Peyer's patch (tissue), 4 donors: ENCODE results near the gene CD82. TPM values are rescaled to one million over a fixed set of nuclear protein-coding genes. Genes with fewer than 3 reads are reported as not detected.
"Not testable (repeated sequence)": the region's sequence is repeated elsewhere in the genome, so short reads cannot be mapped to it uniquely, and the experiment has no call there.

Experiments
- DNase-seq, 3 donors: peaks; one replicate each; pipeline ENCODE4 v3.0.0-alpha.2; 2017 to 2019
- H3K27ac ChIP-seq, 4 donors: fragments of 200-600 bp; sonication (generic); one replicate each; pipeline ENCODE4 v1.5.1; 2016 to 2019
- H3K27me3 ChIP-seq, 2 donors: fragments of 200-600 bp; sonication (generic); one replicate each; pipeline ENCODE4 v1.5.1; 2019
- H3K36me3 ChIP-seq, 3 donors: fragments of 200-600 bp; sonication (generic); one replicate each; pipeline ENCODE4 v1.5.1; 2016 to 2019
- H3K4me1 ChIP-seq, 4 donors: fragments of 200-600 bp; sonication (generic); one replicate each; pipeline ENCODE4 v1.5.1; 2016 to 2019
- H3K4me3 ChIP-seq, 4 donors: fragments of 200-600 bp; sonication (generic); 1 replicate in 3 of 4; 2 replicates in 1 of 4; pipeline ENCODE4 v1.5.1; 2016 to 2019; ENCODE audit warnings: mild to moderate bottlenecking in 1 of 4
- H3K9me3 ChIP-seq, 4 donors: fragments of 200-600 bp; sonication (generic); one replicate each; pipeline ENCODE4 v1.5.1; 2016 to 2019; ENCODE audit warnings: mild to moderate bottlenecking in 1 of 4
- POLR2A ChIP-seq, 2 donors: fragments of 450-650 bp; IDR thresholded peaks; one replicate each; pipeline ENCODE4 v1.5.1; 2017; ENCODE audit warnings: antibody characterized with exemption in 2 of 2, mild to moderate bottlenecking in 2 of 2, moderate library complexity in 2 of 2
- total RNA-seq, 4 donors: library from RNA; depleted of rRNA; stranded (reverse); fragments of >200 nt; gene quantifications; one replicate each; pipeline ENCODE4 v1.1.0, GENCODE V29; 2016
- TF ChIP-seq, protein P1 (sequence below), 6 experiments: fragments of 450-650 bp in 4 of 6; fragments of 200-600 bp in 2 of 6; sonication (generic) in 1 of 6; IDR thresholded peaks; one replicate each; pipeline ENCODE4 v1.5.1; 2017 to 2019; ENCODE audit warnings: antibody characterized with exemption in 6 of 6, mild to moderate bottlenecking in 3 of 6, moderate library complexity in 1 of 6

CD82 gene
- total RNA-seq, 4 donors from 2014 or later: 40.4 to 140 (median 78.4) TPM

DNA sequence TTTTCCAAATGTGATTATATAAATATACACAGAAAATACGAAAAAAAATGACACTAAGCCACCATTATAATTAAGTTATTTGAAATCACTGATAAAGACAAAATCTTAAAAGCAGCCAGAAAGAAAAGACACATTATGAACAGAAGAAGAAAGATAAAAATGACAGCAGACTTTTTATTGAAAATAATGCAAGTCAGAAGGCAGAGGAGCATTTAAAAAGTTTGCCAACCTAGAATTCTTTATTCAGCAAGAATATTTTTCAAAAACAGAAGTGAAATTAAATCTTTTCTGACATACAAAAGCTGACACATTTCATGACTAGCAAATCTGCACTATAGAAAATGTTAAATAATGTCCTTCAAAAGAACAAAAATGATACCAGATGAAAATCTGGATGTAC, 77.8 kb downstream of the CD82 start:
- TF ChIP-seq, protein P1, sequence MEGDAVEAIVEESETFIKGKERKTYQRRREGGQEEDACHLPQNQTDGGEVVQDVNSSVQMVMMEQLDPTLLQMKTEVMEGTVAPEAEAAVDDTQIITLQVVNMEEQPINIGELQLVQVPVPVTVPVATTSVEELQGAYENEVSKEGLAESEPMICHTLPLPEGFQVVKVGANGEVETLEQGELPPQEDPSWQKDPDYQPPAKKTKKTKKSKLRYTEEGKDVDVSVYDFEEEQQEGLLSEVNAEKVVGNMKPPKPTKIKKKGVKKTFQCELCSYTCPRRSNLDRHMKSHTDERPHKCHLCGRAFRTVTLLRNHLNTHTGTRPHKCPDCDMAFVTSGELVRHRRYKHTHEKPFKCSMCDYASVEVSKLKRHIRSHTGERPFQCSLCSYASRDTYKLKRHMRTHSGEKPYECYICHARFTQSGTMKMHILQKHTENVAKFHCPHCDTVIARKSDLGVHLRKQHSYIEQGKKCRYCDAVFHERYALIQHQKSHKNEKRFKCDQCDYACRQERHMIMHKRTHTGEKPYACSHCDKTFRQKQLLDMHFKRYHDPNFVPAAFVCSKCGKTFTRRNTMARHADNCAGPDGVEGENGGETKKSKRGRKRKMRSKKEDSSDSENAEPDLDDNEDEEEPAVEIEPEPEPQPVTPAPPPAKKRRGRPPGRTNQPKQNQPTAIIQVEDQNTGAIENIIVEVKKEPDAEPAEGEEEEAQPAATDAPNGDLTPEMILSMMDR (IDR thresholded peaks at IDR 0.05): no peak
- no peak for TF ChIP-seq POLR2A (IDR thresholded peaks at IDR 0.05)
- no peaks in the 10 kb centered on the region for H3K27me3 ChIP-seq
- no peak overlapping the region for H3K4me3 ChIP-seq
- H3K9me3 ChIP-seq: peaks cover 0 to 15% (median 0%) of the 10 kb centered on the region in 4 donors
- H3K36me3 ChIP-seq: no peaks in the 10 kb centered on the region
- DNase-seq: no peak
- no peak overlapping the region for H3K27ac ChIP-seq
- H3K4me1 ChIP-seq: no peaks in the 10 kb centered on the region

DNA sequence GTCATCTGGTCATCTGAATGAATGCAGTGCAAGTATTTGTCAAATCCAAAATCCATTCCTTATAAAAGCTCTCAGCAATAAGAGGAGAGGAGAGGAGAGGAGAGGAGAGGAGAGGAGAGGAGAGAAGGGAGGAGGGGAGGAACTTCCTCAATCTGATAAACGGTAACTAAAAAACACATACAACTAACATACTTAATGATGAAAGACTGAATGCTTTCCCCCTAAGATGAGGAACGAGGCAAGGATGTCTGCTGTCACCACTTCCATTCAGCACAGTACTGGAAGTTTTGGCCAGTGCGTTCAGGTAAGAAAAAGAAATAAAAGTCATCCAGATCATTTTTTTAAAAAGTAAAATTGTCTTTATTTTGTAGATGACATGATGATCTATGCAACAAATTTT, 80.4 kb downstream of the CD82 start:
- H3K36me3 ChIP-seq: no peaks in the 10 kb centered on the region
- no peak for DNase-seq
- H3K4me3 ChIP-seq: no peak overlapping the region
- H3K9me3 ChIP-seq: peaks cover 0 to 15% (median 0%) of the 10 kb centered on the region in 4 donors
- H3K4me1 ChIP-seq: no peaks in the 10 kb centered on the region
- TF ChIP-seq POLR2A (IDR thresholded peaks at IDR 0.05): no peak
- TF ChIP-seq, protein P1 (IDR thresholded peaks at IDR 0.05): no peak
- no peak overlapping the region for H3K27ac ChIP-seq
- no peaks in the 10 kb centered on the region for H3K27me3 ChIP-seq

DNA sequence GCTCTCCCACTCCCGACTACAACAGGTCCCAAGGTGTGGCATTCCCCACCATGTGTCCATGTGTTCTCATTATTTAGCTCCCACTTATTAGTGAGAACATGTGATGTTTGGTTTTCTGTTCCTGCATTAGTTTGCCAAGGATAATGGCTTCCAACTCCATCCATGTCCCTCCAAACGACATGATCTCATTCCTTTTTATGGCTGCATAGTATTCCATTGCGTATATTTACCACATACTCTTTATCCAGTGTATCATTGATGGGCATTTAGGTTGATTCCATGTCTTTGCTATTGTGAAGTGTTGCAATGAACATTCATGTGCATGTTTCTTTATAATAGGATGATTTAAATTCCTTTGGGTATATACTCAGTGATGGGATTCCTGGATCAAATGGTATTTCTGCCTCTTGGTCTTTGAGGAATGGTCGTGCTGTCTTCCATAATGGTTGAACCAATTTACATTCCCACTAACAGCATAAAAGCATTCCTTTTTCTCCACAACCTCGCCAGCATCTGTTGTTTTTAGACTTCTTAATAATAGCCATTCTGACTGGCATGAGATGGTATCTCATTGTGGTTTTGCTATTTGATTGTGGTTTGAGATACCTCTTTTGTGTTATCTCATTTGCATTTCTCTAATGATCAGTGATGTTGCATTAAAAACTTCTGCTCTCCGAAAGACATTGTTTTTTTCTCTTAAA, 81.9 kb downstream of the CD82 start:
- not testable (repeated sequence) for H3K36me3 ChIP-seq, H3K4me1 ChIP-seq, DNase-seq, H3K27ac ChIP-seq, H3K27me3 ChIP-seq, H3K4me3 ChIP-seq
- H3K9me3 ChIP-seq: peaks cover 0 to 15% (median 0%) of the 10 kb centered on the region in 4 donors

DNA sequence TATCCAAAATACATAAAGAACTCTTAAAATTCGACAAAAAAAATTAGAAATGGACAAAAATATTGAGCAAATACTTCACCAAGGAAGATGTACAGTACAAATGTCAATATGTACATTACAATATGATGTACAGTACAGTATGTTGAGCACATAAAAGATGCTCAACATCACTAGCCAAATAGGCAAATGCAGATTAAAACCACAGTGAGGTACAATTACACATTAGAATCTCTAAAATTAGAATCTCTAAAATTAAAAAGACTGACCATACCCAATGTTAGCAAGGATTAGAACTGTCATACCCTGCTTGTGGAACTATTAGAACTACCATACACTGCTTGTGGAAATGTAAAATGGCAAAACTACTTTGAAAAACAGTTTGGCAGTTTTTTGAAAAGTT, 82.6 kb downstream of the CD82 start:
- Histone ChIP-seq H3K27ac (no peak overlapping the region), H3K9me3 (peaks cover 0 to 10% (median 0%) of the 10 kb centered on the region in 4 donors), H3K36me3 (no peaks in the 10 kb centered on the region), H3K4me3 (no peak overlapping the region), H3K27me3 (no peaks in the 10 kb centered on the region), H3K4me1 (no peaks in the 10 kb centered on the region)
- no peak for DNase-seq
- TF ChIP-seq, protein P1 (IDR thresholded peaks at IDR 0.05): no peak
- no peak for TF ChIP-seq POLR2A (IDR thresholded peaks at IDR 0.05)

DNA sequence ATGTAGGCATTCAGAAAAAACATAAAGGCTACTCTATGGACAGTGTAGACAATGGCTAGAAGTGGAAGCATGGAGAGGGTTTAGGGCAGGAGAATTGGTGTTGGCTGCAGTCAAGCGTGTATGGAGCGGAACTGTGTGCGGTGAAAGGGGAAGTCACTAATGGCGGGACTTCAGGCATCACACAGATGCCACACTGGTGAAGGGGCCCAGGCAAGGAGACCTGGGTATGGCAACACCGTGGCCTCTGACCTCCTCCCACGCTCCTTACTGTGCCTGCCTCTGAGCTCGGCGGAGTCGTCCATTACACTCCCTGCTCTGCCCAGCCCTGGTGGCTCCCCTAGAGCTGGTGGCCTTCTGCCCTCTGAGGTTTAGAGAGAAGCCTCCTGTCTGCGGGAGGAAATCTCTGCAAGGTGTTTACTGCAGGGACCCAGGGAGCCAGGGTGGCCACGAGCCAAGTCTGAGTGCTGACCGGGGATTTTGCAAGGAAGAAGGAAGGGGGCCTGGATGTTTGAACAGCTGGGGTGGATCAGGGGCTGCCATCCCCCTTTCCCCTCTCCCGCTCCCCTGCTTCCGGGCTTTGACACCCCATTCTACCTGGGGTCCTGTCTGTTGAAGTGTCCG, 86.2 kb downstream of the CD82 start:
- TF ChIP-seq POLR2A (IDR thresholded peaks at IDR 0.05): no peak
- TF ChIP-seq, protein P1 (IDR thresholded peaks at IDR 0.05): no peak
- Histone ChIP-seq H3K4me1 (no peaks in the 10 kb centered on the region), H3K4me3 (no peak overlapping the region), H3K27ac (no peak overlapping the region), H3K27me3 (no peaks in the 10 kb centered on the region), H3K36me3 (no peaks in the 10 kb centered on the region), H3K9me3 (no peaks in the 10 kb centered on the region)
- DNase-seq: no peak

DNA sequence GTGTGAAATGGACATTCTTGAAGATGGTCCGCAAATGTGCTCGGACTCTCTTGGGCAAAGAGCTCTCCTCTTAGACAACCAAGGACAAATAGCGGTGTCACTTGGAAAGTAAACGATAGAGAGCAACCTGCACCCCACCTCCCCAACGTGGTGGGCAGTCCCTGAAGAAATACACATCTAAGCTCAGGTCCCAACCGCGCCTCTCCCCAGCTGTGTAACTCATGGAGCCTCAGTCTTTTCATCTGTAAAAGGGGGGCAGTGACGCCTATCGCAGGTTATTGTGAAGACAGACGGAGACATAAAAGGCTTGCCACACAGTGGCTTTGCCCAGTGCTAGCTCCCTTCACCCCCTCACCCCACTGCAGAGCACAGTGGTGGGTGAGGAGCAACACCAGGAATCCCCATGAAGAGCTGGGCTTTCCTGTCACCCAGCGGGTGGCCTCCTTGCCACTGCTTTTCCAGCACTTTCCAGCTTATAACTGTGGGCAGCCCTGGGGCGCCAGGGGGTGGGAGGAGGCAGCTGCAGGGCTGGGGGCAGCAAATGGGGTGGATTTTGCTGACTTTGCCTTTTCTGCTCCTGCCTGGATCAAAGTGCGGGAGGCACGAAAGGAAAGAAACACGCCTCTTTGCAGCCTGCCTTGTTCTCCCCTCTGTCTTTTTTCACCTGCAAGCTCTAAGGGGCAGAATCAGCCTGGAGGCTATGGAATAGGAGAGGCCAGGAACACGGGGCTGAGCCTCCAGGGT, 87.6 kb downstream of the CD82 start:
- H3K27ac ChIP-seq: no peak overlapping the region
- no peak for TF ChIP-seq POLR2A (IDR thresholded peaks at IDR 0.05)
- TF ChIP-seq, protein P1 (IDR thresholded peaks at IDR 0.05): no peak
- H3K27me3 ChIP-seq: no peaks in the 10 kb centered on the region
- no peak overlapping the region for H3K4me3 ChIP-seq
- no peaks in the 10 kb centered on the region for H3K9me3 ChIP-seq
- H3K36me3 ChIP-seq: no peaks in the 10 kb centered on the region
- DNase-seq: no peak
- H3K4me1 ChIP-seq: no peaks in the 10 kb centered on the region
